SK-N-SH (cell line): Measurements from ENCODE around the gene DRD4. TPM values are rescaled to one million over a fixed set of nuclear protein-coding genes. Genes with fewer than 3 reads are reported as not detected.

ENCODE experiments used
- CTCF ChIA-PET: fragments of 300-600, 350-600 bp; formaldehyde crosslinking; extraction: SDS; loops from one replicate; lab custom pipeline; 2021; lab: Yijun Ruan, JAX
- POLR2A ChIA-PET: fragments of 350-600 bp; sonication (Branson Sonifier 250); formaldehyde crosslinking; extraction: SDS; loops from one replicate; lab custom pipeline; 2020; ENCODE audit warnings: antibody characterized with exemption, inconsistent platforms; lab: Yijun Ruan, JAX
- DNase-seq: peaks from one replicate; pipeline ENCODE4 v3.0.0; 2012
- H2AFZ ChIP-seq: fragments of 200-600 bp; sonication (generic); 2 replicates; pipeline ENCODE4 v1.8.1; 2016; ENCODE audit warnings: antibody characterized with exemption, mild to moderate bottlenecking, low read depth
- H3F3A ChIP-seq: fragments of 200-600 bp; sonication (generic); replicated peaks from 2 replicates; pipeline ENCODE3; 2016; ENCODE audit warnings: antibody characterized with exemption, mild to moderate bottlenecking; ENCODE audit not compliant: insufficient read depth
- H3K27ac ChIP-seq, 2 experiments: fragments of 200-500 bp in 1 of 2; fragments of 200-600 bp in 1 of 2; sonication (Bioruptor generic) in 1 of 2; sonication (generic), shearing (Covaris generic) in 1 of 2; 2 replicates each; pipeline versions ENCODE4 v1.5.1 to v1.6.1; 2014 to 2016; ENCODE audit warnings: low read depth in 2 of 2, inconsistent platforms in 1 of 2, low read length in 1 of 2, mild to moderate bottlenecking in 1 of 2, mixed read lengths in 1 of 2
- H3K27me3 ChIP-seq: fragments of 200-600 bp; sonication (generic), shearing (Covaris generic); 2 replicates; pipeline ENCODE4 v1.6.1; 2016; ENCODE audit warnings: mixed run types; ENCODE audit not compliant: insufficient read depth
- H3K36me3 ChIP-seq, 2 experiments: fragments of 200-500 bp in 1 of 2; fragments of 200-600 bp in 1 of 2; sonication (Bioruptor generic) in 1 of 2; sonication (generic) in 1 of 2; replicated peaks in 1 of 2; 2 replicates each; pipeline versions ENCODE3 to v1.5.1; 2014 to 2016; ENCODE audit warnings: low read length in 1 of 2, mild to moderate bottlenecking in 1 of 2; ENCODE audit not compliant: insufficient read depth in 2 of 2, control insufficient read depth in 1 of 2
- H3K4me1 ChIP-seq, 2 experiments: fragments of 200-500 bp in 1 of 2; fragments of 200-600 bp in 1 of 2; sonication (Bioruptor generic) in 1 of 2; sonication (generic), shearing (Covaris generic) in 1 of 2; 2 replicates each; pipeline versions ENCODE4 v1.5.1 to v1.6.1; 2014 to 2016; ENCODE audit warnings: low read depth in 1 of 2, low read length in 1 of 2, mixed run types in 1 of 2; ENCODE audit not compliant: insufficient read depth in 2 of 2, control insufficient read depth in 1 of 2
- H3K4me2 ChIP-seq: fragments of 200-600 bp; sonication (generic), shearing (Covaris generic); 2 replicates; pipeline ENCODE4 v1.6.1; 2017; ENCODE audit warnings: mixed run types
- H3K4me3 ChIP-seq, 2 experiments: fragments of 200-500 bp in 1 of 2; fragments of 200-600 bp in 1 of 2; sonication (Bioruptor generic) in 1 of 2; sonication (generic), shearing (Covaris generic) in 1 of 2; 2 replicates each; pipeline versions ENCODE4 v1.5.1 to v1.8.1; 2014 to 2016; ENCODE audit warnings: low read depth in 2 of 2, inconsistent platforms in 1 of 2, low read length in 1 of 2, mild to moderate bottlenecking in 1 of 2, mixed read lengths in 1 of 2, moderate library complexity in 1 of 2
- H3K79me2 ChIP-seq: fragments of 200-600 bp; sonication (generic); 2 replicates; pipeline ENCODE4 v1.8.1; 2017; ENCODE audit warnings: mild to moderate bottlenecking; ENCODE audit not compliant: insufficient read depth
- H3K9ac ChIP-seq: fragments of 200-600 bp; sonication (generic); 2 replicates; pipeline ENCODE4 v1.6.1; 2017; ENCODE audit warnings: mixed run types
- H3K9me2 ChIP-seq: fragments of 200-600 bp; sonication (generic); 2 replicates; pipeline ENCODE4 v1.6.1; 2017; ENCODE audit warnings: mixed run types
- H3K9me3 ChIP-seq: fragments of 200-600 bp; sonication (generic); 2 replicates; pipeline ENCODE4 v1.6.1; 2017; ENCODE audit warnings: mixed run types, mild to moderate bottlenecking, moderate library complexity
- H4K20me1 ChIP-seq: fragments of 200-600 bp; sonication (generic); 2 replicates; pipeline ENCODE4 v1.6.1; 2017; ENCODE audit warnings: mild to moderate bottlenecking, mixed run types; ENCODE audit not compliant: insufficient read depth
- CHD2 ChIP-seq: fragments of 150-350 bp; IDR thresholded peaks from 2 replicates; pipeline ENCODE4 v1.6.1; 2018; ENCODE audit warnings: low read length; ENCODE audit not compliant: partially characterized antibody
- ELF1 ChIP-seq: IDR thresholded peaks from 2 replicates; pipeline ENCODE4 v1.4.0; 2012
- EP300 ChIP-seq, 2 experiments: IDR thresholded peaks; 2 replicates each; pipeline versions ENCODE4 v1.4.0 to v1.6.1; 2012; ENCODE audit warnings: borderline replicate concordance in 1 of 2, low read depth in 1 of 2, low read length in 1 of 2
- FOXJ3 ChIP-seq: sonication (generic); formaldehyde crosslinking; IDR thresholded peaks from 2 replicates; pipeline ENCODE4 v1.5.1; 2020; ENCODE audit warnings: mild to moderate bottlenecking, missing genetic modification reagents
- FOXM1 ChIP-seq: IDR thresholded peaks from 2 replicates; pipeline ENCODE4 v1.4.0; 2012; ENCODE audit warnings: low read depth, mild to moderate bottlenecking
- JUND ChIP-seq: IDR thresholded peaks from 2 replicates; pipeline ENCODE4 v1.4.0; 2012
- MXI1 ChIP-seq: IDR thresholded peaks from 2 replicates; pipeline ENCODE4 v1.6.1; 2012; ENCODE audit warnings: mild to moderate bottlenecking, low read depth, low read length, improper control_type of control experiment
- NFIC ChIP-seq: IDR thresholded peaks from 2 replicates; pipeline ENCODE4 v1.4.0; 2012; ENCODE audit warnings: borderline replicate concordance
- NRF1 ChIP-seq: IDR thresholded peaks from 2 replicates; pipeline ENCODE4 v1.6.1; 2012; ENCODE audit warnings: low read depth, mild to moderate bottlenecking, low read length
- POLR2AphosphoS5 ChIP-seq: IDR thresholded peaks from 2 replicates; pipeline ENCODE4 v1.6.1; 2012; ENCODE audit warnings: low read depth, low read length
- RAD21 ChIP-seq: IDR thresholded peaks from 2 replicates; pipeline ENCODE4 v1.6.1; 2012; ENCODE audit warnings: mild to moderate bottlenecking, low read length
- RFX5 ChIP-seq: IDR thresholded peaks from 2 replicates; pipeline ENCODE4 v1.6.1; 2012; ENCODE audit warnings: mild to moderate bottlenecking, improper control_type of control experiment, low read length
- TCF12 ChIP-seq: IDR thresholded peaks from 2 replicates; pipeline ENCODE4 v1.4.0; 2012
- YY1 ChIP-seq: IDR thresholded peaks from 2 replicates; pipeline ENCODE4 v1.4.0; 2012; ENCODE audit warnings: low read depth, mild to moderate bottlenecking
- WGBS: methylation state at CpG from one replicate; pipeline ENCODE4 v1.1.6; 2017; ENCODE audit warnings: low lambda C conversion rate; 5-methylcytosine and 5-hydroxymethylcytosine counted together
- polyA plus RNA-seq, 3 experiments: library from polyadenylated mRNA; depleted of rRNA; stranded (reverse); fragments of >200 nt; gene quantifications; 2 replicates each; pipeline ENCODE4 v1.2.3, GENCODE V29; 2012
- TF ChIP-seq, protein P1 (sequence below): IDR thresholded peaks from 2 replicates; pipeline ENCODE4 v1.6.1; 2012; ENCODE audit warnings: mild to moderate bottlenecking, low read depth, low read length, moderate library complexity
- TF ChIP-seq, protein P2 (sequence below): fragments of 150-350 bp; IDR thresholded peaks from 2 replicates; pipeline ENCODE4 v1.6.1; 2016; ENCODE audit warnings: mild to moderate bottlenecking, low read depth, low read length
- TF ChIP-seq, protein P3 (sequence below): IDR thresholded peaks from 2 replicates; pipeline ENCODE4; 2012
- TF ChIP-seq, protein P4 (sequence below): fragments of 150-350 bp; IDR thresholded peaks from 2 replicates; pipeline ENCODE4 v1.6.1; 2017; ENCODE audit warnings: antibody characterized with exemption, low read length, low read depth, borderline replicate concordance
- TF ChIP-seq, protein P5 (sequence below): IDR thresholded peaks from 2 replicates; pipeline ENCODE4 v1.4.0; 2012; ENCODE audit warnings: low read depth, borderline replicate concordance

The DRD4 gene
- not detected in 2 replicates for polyA plus RNA-seq (2012; rRNA removed)
- polyA plus RNA-seq (2012; cell fraction: cytosol; rRNA removed) = 0.04 TPM in 1 of 2 replicates, not detected in the other
- 0.82 and 1.2 TPM in 2 replicates for polyA plus RNA-seq (2012; cell fraction: nucleus; rRNA removed)

DNA sequence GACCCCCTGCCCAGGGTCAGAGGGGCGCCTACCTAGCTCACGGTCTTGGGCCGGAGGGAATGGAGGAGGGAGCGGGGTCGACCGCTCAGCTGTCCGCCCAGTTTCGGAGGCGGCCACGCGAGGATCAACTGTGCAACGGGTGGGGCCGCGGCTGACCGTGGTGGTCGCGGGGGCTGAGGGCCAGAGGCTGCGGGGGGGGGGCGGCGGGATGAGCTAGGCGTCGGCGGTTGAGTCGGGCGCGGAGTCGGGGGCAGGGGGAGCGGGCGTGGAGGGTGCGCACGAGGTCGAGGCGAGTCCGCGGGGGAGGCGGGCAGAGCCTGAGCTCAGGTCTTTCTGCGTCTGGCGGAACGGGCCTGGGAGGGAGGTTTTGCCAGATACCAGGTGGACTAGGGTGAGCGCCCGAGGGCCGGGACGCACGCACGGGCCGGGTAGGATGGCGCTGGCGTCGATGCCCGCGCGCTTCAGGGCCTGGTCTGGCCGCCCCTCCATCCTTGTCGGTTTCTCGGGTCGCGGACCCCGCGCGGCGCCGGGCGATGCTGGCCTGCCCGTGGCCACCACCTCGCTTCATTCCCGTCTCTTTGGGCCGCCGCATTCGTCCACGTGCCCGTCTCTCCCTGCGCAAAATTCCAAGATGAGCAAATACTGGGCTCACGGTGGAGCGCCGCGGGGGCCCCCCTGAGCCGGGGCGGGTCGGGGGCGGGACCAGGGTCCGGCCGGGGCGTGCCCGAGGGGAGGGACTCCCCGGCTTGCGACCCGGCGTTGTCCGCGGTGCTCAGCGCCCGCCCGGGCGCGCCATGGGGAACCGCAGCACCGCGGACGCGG is at the start of gene DRD4:
DRD4 (plus strand) TSS at position 759 of the 822 bp plus-strand sequence; CDS start at position 795, 36 bp downstream.
- Histone ChIP-seq H3K9me2 (no peaks in the 10 kb centered on the region), H3K4me2 (no peak within 1 kb of the TSS), H4K20me1 (peaks cover 7% of the 10 kb centered on the region; the same call in 1 of the 2 replicates), H3K9ac (no peak within 1 kb of the TSS), H3K4me1 (peaks cover 0 to 12% of the 10 kb centered on the region in 2 experiments; a peak in 1 of 4 replicates), H2AFZ (no peak within 1 kb of the TSS), H3K27ac (no peak within 1 kb of the TSS), H3K9me3 (no peaks in the 10 kb centered on the region), H3K27me3 (no peaks in the 10 kb centered on the region), H3K79me2 (no peaks in the 10 kb centered on the region; the same call in 1 of the 2 replicates), H3F3A (peaks cover 9% of the 10 kb centered on the region), H3K4me3 (peak within 1 kb of the TSS in 1 of 2 experiments; percentile 28; a peak in 1 of 4 replicates), H3K36me3 (no peaks in the 10 kb centered on the region)
- ChIA-PET CTCF (interaction anchor here (1.1 kb wide), 1 partner anchor 10 kb away, joined by 3 read pairs; the partner anchor contains the start of gene SCT), POLR2A (no interaction called here)
- DNase-seq = peak; percentile 86
- WGBS = 85% methylated on average over 67 of the region's 100 CpGs
- no peak for TF ChIP-seq ELF1
- TF ChIP-seq YY1 = no peak
- TF ChIP-seq, protein P1, sequence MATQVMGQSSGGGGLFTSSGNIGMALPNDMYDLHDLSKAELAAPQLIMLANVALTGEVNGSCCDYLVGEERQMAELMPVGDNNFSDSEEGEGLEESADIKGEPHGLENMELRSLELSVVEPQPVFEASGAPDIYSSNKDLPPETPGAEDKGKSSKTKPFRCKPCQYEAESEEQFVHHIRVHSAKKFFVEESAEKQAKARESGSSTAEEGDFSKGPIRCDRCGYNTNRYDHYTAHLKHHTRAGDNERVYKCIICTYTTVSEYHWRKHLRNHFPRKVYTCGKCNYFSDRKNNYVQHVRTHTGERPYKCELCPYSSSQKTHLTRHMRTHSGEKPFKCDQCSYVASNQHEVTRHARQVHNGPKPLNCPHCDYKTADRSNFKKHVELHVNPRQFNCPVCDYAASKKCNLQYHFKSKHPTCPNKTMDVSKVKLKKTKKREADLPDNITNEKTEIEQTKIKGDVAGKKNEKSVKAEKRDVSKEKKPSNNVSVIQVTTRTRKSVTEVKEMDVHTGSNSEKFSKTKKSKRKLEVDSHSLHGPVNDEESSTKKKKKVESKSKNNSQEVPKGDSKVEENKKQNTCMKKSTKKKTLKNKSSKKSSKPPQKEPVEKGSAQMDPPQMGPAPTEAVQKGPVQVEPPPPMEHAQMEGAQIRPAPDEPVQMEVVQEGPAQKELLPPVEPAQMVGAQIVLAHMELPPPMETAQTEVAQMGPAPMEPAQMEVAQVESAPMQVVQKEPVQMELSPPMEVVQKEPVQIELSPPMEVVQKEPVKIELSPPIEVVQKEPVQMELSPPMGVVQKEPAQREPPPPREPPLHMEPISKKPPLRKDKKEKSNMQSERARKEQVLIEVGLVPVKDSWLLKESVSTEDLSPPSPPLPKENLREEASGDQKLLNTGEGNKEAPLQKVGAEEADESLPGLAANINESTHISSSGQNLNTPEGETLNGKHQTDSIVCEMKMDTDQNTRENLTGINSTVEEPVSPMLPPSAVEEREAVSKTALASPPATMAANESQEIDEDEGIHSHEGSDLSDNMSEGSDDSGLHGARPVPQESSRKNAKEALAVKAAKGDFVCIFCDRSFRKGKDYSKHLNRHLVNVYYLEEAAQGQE = no peak
- TF ChIP-seq TCF12 = no peak
- TF ChIP-seq, protein P2, sequence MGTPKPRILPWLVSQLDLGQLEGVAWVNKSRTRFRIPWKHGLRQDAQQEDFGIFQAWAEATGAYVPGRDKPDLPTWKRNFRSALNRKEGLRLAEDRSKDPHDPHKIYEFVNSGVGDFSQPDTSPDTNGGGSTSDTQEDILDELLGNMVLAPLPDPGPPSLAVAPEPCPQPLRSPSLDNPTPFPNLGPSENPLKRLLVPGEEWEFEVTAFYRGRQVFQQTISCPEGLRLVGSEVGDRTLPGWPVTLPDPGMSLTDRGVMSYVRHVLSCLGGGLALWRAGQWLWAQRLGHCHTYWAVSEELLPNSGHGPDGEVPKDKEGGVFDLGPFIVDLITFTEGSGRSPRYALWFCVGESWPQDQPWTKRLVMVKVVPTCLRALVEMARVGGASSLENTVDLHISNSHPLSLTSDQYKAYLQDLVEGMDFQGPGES = no peak
- TF ChIP-seq, protein P3, sequence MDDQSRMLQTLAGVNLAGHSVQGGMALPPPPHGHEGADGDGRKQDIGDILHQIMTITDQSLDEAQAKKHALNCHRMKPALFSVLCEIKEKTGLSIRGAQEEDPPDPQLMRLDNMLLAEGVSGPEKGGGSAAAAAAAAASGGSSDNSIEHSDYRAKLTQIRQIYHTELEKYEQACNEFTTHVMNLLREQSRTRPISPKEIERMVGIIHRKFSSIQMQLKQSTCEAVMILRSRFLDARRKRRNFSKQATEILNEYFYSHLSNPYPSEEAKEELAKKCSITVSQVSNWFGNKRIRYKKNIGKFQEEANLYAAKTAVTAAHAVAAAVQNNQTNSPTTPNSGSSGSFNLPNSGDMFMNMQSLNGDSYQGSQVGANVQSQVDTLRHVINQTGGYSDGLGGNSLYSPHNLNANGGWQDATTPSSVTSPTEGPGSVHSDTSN = no peak
- no peak for TF ChIP-seq MXI1
- no peak for TF ChIP-seq POLR2AphosphoS5
- TF ChIP-seq CHD2 = no peak
- TF ChIP-seq NRF1 = no peak
- TF ChIP-seq JUND = no peak
- TF ChIP-seq RAD21 = no peak
- TF ChIP-seq, protein P4, sequence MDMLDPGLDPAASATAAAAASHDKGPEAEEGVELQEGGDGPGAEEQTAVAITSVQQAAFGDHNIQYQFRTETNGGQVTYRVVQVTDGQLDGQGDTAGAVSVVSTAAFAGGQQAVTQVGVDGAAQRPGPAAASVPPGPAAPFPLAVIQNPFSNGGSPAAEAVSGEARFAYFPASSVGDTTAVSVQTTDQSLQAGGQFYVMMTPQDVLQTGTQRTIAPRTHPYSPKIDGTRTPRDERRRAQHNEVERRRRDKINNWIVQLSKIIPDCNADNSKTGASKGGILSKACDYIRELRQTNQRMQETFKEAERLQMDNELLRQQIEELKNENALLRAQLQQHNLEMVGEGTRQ = no peak
- TF ChIP-seq EP300 (IDR thresholded peaks at IDR 0.05; ENCODE audit: borderline replicate concordance in 1 of 2, low read depth in 1 of 2, low read length in 1 of 2) = no peak
- no peak for TF ChIP-seq NFIC
- TF ChIP-seq, protein P5, sequence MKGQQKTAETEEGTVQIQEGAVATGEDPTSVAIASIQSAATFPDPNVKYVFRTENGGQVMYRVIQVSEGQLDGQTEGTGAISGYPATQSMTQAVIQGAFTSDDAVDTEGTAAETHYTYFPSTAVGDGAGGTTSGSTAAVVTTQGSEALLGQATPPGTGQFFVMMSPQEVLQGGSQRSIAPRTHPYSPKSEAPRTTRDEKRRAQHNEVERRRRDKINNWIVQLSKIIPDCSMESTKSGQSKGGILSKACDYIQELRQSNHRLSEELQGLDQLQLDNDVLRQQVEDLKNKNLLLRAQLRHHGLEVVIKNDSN = no peak
- TF ChIP-seq FOXM1 = no peak
- TF ChIP-seq FOXJ3 (CRISPR knock-in tag) = no peak
- TF ChIP-seq RFX5 = no peak
